Omental fat pad (tissue), 4 donors: ENCODE data around the gene FAIM. TPM values are rescaled to one million over a fixed set of nuclear protein-coding genes. Genes with fewer than 3 reads are reported as not detected.
A peak's percentile ranks its signal among the peaks of the same experiment; 100 is the strongest.
"Not testable (repeated sequence)": the region's sequence is repeated elsewhere in the genome, so short reads cannot be mapped to it uniquely, and the experiment has no call there.

Experiments used
- ATAC-seq: fragments of 150-250 bp; one replicate; pipeline ENCODE4 v1.9.1; 2016; ENCODE audit warnings: mild to moderate bottlenecking, moderate library complexity; ENCODE audit not compliant: low FRiP score
- DNase-seq: peaks from one replicate; pipeline ENCODE4 v3.0.0-alpha.2; 2019; ENCODE audit warnings: low spot score
- total RNA-seq, 4 donors: library from RNA; depleted of rRNA; stranded (reverse); fragments of >200 nt; gene quantifications; one replicate each; pipeline ENCODE4 v1.1.0, GENCODE V29; 2016
- TF ChIP-seq, protein P1 (sequence below), 3 donors: fragments of 450-650 bp; IDR thresholded peaks; one replicate each; pipeline ENCODE4 v1.5.1; 2016 to 2017; ENCODE audit warnings: antibody characterized with exemption in 3 of 3, mild to moderate bottlenecking in 3 of 3, moderate library complexity in 2 of 3

Gene FAIM
- total RNA-seq, 4 donors from 2014 or later = 8.9 to 20.5 (median 14.1) TPM

DNA sequence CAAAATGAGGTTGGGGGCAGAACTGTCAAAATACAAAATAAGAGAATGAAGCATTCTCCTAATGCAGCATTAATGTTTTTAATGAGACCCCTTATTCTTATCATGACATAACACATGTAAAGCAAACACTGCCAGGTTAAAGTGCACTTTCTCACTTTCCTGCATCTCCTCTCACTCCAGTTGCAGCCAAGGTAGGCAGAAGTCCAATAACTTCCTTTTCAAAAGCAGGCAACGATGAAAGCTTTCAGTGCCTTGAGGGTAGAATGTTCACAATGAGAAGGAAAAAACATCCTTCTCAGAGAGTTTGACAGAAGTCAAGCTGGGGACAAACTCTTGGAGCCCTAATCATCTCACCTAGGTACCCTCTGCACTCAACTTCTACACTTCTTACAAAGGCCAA is 59.5 kb downstream of the FAIM start:
- DNase-seq (no peak), ATAC-seq (no peak)
- TF ChIP-seq, protein P1, sequence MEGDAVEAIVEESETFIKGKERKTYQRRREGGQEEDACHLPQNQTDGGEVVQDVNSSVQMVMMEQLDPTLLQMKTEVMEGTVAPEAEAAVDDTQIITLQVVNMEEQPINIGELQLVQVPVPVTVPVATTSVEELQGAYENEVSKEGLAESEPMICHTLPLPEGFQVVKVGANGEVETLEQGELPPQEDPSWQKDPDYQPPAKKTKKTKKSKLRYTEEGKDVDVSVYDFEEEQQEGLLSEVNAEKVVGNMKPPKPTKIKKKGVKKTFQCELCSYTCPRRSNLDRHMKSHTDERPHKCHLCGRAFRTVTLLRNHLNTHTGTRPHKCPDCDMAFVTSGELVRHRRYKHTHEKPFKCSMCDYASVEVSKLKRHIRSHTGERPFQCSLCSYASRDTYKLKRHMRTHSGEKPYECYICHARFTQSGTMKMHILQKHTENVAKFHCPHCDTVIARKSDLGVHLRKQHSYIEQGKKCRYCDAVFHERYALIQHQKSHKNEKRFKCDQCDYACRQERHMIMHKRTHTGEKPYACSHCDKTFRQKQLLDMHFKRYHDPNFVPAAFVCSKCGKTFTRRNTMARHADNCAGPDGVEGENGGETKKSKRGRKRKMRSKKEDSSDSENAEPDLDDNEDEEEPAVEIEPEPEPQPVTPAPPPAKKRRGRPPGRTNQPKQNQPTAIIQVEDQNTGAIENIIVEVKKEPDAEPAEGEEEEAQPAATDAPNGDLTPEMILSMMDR (IDR thresholded peaks at IDR 0.05) = no peak

DNA sequence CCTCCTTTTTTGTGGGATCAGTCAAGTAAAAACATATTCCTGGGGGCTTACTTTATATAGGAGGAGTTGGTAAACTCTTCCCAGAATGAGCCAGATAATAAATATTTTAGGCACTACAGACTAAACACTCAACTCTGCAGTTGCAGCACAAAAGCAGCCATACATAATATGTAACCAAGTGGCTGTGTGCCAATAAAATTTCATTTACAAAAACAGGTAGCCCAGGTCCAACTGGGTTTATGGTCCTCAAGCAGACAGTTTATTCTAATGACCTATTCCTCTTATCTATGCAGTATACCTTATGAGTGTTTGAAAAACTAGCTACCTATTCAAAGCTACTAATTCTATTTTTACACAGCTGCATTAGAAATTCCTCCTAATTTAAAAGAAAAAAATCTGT is 61.8 kb downstream of the FAIM start:
- no peak for DNase-seq
- no peak for ATAC-seq
- TF ChIP-seq, protein P1 (IDR thresholded peaks at IDR 0.05) = no peak

DNA sequence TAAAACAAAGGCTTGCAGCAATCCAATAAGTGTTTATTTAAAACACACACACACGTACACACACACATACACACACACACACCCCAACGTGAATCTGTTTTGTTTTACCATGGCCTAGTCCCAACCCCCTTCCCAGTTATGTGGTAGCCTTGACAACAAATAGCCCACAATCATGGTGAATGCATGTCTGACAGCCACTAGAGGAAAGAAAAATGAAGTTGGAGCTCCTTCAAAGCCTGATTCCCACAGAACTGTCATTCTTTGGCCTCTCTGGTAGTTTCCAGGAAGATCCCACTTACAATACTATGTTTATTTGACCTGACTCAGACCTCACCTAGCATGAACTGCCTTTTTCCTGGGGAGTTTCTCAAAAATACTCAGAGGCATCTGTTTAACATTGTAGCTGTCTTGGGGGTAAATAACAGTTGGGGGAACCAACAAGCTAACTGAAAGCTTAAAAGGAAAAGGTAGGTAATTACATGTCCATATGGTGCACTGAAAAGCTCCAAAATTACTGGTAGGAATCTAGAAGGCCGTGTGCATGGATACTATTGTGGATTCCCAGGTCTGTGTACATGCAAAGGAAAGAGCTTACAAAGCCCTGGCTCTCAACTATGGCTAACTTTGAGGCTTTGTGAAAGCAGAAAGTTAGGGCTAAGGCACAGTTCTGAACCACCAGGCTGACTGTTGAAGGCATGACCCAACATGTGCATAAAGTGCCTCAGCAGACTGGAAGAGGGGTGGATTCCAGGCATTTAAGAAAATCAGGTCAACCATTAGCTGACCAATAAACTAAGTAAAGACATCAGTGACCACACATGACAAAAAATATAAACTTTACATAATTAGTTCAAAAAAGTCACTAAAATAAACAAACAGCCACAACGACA is 65.3 kb downstream of the FAIM start:
- no peak for DNase-seq
- peak; percentile 89 for ATAC-seq
- TF ChIP-seq, protein P1 (IDR thresholded peaks at IDR 0.05) = no peak

DNA sequence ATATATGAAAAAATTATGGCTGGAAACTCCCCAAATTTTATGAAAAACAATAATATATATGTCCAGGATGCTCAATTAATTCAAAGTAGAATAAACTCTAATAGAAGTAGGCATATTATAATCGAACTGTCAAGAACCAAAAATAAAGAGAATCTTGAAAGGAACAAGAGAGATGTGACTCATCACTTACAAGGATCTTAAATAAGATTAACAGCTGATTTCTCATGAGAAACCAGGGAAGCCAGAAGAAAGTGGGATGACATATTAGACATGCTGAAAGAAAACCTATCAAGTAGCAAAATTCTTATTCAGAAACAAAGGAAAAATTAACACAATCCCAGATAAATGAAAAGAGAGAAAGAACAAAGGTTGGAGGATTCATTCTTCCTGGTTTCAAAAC is 66.8 kb downstream of the FAIM start:
- no peak for DNase-seq
- TF ChIP-seq, protein P1 (IDR thresholded peaks at IDR 0.05) = no peak
- ATAC-seq = no peak

DNA sequence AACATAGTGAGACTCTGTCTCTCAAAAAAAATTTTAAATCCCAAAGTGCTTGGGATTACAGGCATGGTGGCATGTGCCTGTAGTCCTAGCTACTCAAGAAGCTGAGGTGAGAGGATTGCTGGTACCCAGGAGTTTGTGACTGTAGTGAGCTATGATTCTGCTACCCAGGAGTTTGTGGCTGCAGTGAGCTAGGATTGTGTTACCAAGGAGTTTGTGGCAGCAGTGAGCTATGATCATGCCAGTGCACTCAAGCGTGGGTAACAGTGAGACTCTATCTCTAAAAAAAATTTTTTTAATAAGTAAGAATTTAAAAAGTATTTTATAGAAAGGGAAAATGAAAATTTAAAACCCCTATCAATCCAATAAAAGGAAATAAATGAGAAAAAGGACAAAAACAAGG is 69.5 kb downstream of the FAIM start:
- ATAC-seq (no peak), DNase-seq (no peak)
- TF ChIP-seq, protein P1 (IDR thresholded peaks at IDR 0.05) = no peak

DNA sequence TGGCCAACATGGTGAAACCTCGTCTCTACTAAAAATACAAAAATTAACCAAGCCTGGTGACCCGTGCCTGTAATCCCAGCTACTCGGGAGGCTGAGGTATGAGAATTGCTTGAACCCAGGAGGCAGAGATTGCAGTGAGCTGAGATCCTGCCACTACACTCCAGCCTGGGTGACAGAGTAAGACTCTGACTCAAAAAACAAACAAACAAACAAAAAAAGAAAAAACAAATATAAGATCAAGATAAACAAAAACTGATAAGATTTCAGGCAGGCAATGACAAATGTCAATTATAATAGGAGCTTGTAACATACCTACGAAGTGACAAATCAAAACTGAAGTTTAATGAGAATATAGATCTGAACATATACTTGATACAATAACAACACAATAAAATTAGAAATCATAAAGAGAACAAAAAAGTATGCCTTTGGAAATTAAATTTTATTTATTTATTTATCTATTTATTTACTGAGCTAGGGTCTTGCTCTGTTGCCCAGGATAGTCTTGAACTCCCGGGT is 70.4 kb downstream of the FAIM start:
- no peak for DNase-seq
- TF ChIP-seq, protein P1 (IDR thresholded peaks at IDR 0.05) = no peak
- no peak for ATAC-seq

DNA sequence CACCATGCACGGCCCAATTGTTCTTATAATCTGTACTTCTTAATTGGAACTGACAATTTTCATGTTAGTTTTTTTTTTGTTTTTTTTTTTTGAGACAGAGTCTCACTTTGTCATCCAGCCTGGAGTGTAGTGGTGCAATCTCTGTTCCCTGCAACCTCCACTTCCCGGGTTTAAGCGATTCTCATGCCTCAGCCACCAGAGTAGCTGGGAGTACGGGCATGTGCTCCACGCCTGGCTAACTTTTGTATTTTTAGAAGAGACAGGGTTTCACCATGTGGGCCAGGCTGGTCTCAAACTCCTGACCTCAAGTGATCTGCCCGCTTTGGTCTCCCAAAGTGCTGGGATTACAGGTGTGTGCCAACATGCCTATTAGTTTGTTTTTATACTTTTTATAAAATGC is 72.4 kb downstream of the FAIM start:
- not testable (repeated sequence) for DNase-seq, ATAC-seq
